SJSA1 (cell line): ENCODE results near the gene PDGFB. TPM values are rescaled to one million over a fixed set of nuclear protein-coding genes. Genes with fewer than 3 reads are reported as not detected.

Experiments used
- DNase-seq, 2 experiments: peaks; one replicate each; pipeline ENCODE4 v3.0.0-alpha.2; 2015 to 2020; ENCODE audit warnings: low spot score in 2 of 2, low read depth in 1 of 2
- H3K27ac ChIP-seq: fragments of 250-450 bp; sonication (Bioruptor Pico); 2 replicates; pipeline ENCODE4 v1.5.1; 2020; ENCODE audit warnings: mild to moderate bottlenecking, moderate library complexity
- H3K27me3 ChIP-seq: fragments of 250-450 bp; sonication (Bioruptor Pico); replicated peaks from 2 replicates; pipeline ENCODE4 v1.5.1; 2020; ENCODE audit warnings: mild to moderate bottlenecking, moderate library complexity
- H3K36me3 ChIP-seq: fragments of 250-450 bp; sonication (Bioruptor Pico); 2 replicates; pipeline ENCODE4 v1.5.1; 2020; ENCODE audit warnings: mild to moderate bottlenecking
- H3K4me1 ChIP-seq: fragments of 250-450 bp; sonication (Bioruptor Pico); replicated peaks from 2 replicates; pipeline ENCODE4 v1.6.1; 2021; ENCODE audit warnings: mild to moderate bottlenecking
- H3K4me3 ChIP-seq: fragments of 250-450 bp; sonication (Bioruptor Pico); 2 replicates; pipeline ENCODE4 v1.5.1; 2020; ENCODE audit warnings: mild to moderate bottlenecking
- H3K9me3 ChIP-seq: fragments of 250-450 bp; sonication (Bioruptor Pico); replicated peaks from 2 replicates; pipeline ENCODE4 v1.5.1; 2020; ENCODE audit warnings: mild to moderate bottlenecking
- total RNA-seq: library from RNA; depleted of rRNA; stranded (reverse); fragments of >200 nt; shearing (Covaris generic); gene quantifications from 2 replicates; pipeline ENCODE4 v1.2.3, GENCODE V29; 2014

The PDGFB gene
- total RNA-seq, 1 experiment from 2014 or later: 0.13 TPM

GRCh38 chr22:39237318-39238100, 7.3 kb downstream of the PDGFB start:
- H3K9me3 ChIP-seq: no peaks in the 10 kb centered on the region
- H3K27me3 ChIP-seq: peaks cover 1% of the 10 kb centered on the region
- H3K4me3 ChIP-seq: no peak overlapping the region
- no peak for DNase-seq
- H3K36me3 ChIP-seq: no peaks in the 10 kb centered on the region
- H3K4me1 ChIP-seq: peaks cover 25% of the 10 kb centered on the region
- no peak overlapping the region for H3K27ac ChIP-seq

- Histone ChIP-seq H3K4me3 (no peak overlapping the region), H3K27ac (no peak overlapping the region), H3K27me3 (no peaks in the 10 kb centered on the region), H3K36me3 (no peaks in the 10 kb centered on the region), H3K4me1 (peaks cover 23% of the 10 kb centered on the region), H3K9me3 (no peaks in the 10 kb centered on the region)
- no peak for DNase-seq
Measured at GRCh38 chr22:39236321-39237317, 8.2 kb downstream of the PDGFB start.

- Histone ChIP-seq H3K27me3 (no peaks in the 10 kb centered on the region), H3K27ac (no peak overlapping the region), H3K9me3 (no peaks in the 10 kb centered on the region), H3K4me1 (peaks cover 29% of the 10 kb centered on the region), H3K4me3 (no peak overlapping the region), H3K36me3 (no peaks in the 10 kb centered on the region)
- DNase-seq: no peak
Measured at GRCh38 chr22:39234867-39235687, 9.7 kb downstream of the PDGFB start.

GRCh38 chr22:39234472-39234787, 10.4 kb downstream of the PDGFB start:
- no peak overlapping the region for H3K4me3 ChIP-seq
- no peaks in the 10 kb centered on the region for H3K9me3 ChIP-seq
- H3K27me3 ChIP-seq: no peaks in the 10 kb centered on the region
- peaks cover 29% of the 10 kb centered on the region for H3K4me1 ChIP-seq
- no peaks in the 10 kb centered on the region for H3K36me3 ChIP-seq
- 0 out of 2 replicates have a peak overlapping the region, but pooled peaks have one; percentile 19 for H3K27ac ChIP-seq
- no peak for DNase-seq

GRCh38 chr22:39233710-39234471, 10.9 kb downstream of the PDGFB start:
- no peak for DNase-seq
- Histone ChIP-seq H3K4me1 (peaks cover 29% of the 10 kb centered on the region), H3K27ac (0 out of 2 replicates have a peak overlapping the region, but pooled peaks have one; percentile 19), H3K9me3 (no peaks in the 10 kb centered on the region), H3K27me3 (no peaks in the 10 kb centered on the region), H3K36me3 (no peaks in the 10 kb centered on the region), H3K4me3 (no peak overlapping the region)

- Histone ChIP-seq H3K9me3 (no peaks in the 10 kb centered on the region), H3K27ac (no peak overlapping the region), H3K27me3 (no peaks in the 10 kb centered on the region), H3K36me3 (no peaks in the 10 kb centered on the region), H3K4me1 (peaks cover 29% of the 10 kb centered on the region), H3K4me3 (no peak overlapping the region)
- no peak for DNase-seq
Measured at GRCh38 chr22:39232806-39233709, 11.7 kb downstream of the PDGFB start.

GRCh38 chr22:39232246-39232645, 12.5 kb downstream of the PDGFB start:
- Histone ChIP-seq H3K4me3 (no peak overlapping the region), H3K36me3 (no peaks in the 10 kb centered on the region), H3K9me3 (no peaks in the 10 kb centered on the region), H3K27me3 (no peaks in the 10 kb centered on the region), H3K27ac (no peak overlapping the region), H3K4me1 (peaks cover 27% of the 10 kb centered on the region)
- no peak for DNase-seq

GRCh38 chr22:39231197-39231950, 13.4 kb downstream of the PDGFB start:
- peaks cover 21% of the 10 kb centered on the region for H3K4me1 ChIP-seq
- H3K27ac ChIP-seq: no peak overlapping the region
- H3K9me3 ChIP-seq: no peaks in the 10 kb centered on the region
- no peak for DNase-seq
- H3K4me3 ChIP-seq: no peak overlapping the region
- H3K27me3 ChIP-seq: no peaks in the 10 kb centered on the region
- no peaks in the 10 kb centered on the region for H3K36me3 ChIP-seq

- Histone ChIP-seq H3K27me3 (no peaks in the 10 kb centered on the region), H3K4me3 (no peak overlapping the region)
Measured at GRCh38 chr22:39230261-39231196, 14.3 kb downstream of the PDGFB start.

GRCh38 chr22:39229688-39230260, 15.0 kb downstream of the PDGFB start:
- DNase-seq: no peak
- Histone ChIP-seq H3K4me3 (no peak overlapping the region), H3K27me3 (no peaks in the 10 kb centered on the region), H3K9me3 (no peaks in the 10 kb centered on the region), H3K27ac (no peak overlapping the region), H3K36me3 (no peaks in the 10 kb centered on the region), H3K4me1 (peaks cover 14% of the 10 kb centered on the region)

More at GRCh38 chr22:39230261-39231196, 14.3 kb downstream of the PDGFB start:
- Histone ChIP-seq H3K9me3 (no peaks in the 10 kb centered on the region), H3K27ac (no peak overlapping the region), H3K4me1 (peaks cover 21% of the 10 kb centered on the region), H3K36me3 (no peaks in the 10 kb centered on the region)
- no peak for DNase-seq
